HEK293T (cell line): ENCODE data around the gene KIF16B.
"Not testable (repeated sequence)": the region's sequence is repeated elsewhere in the genome, so short reads cannot be mapped to it uniquely, and the experiment has no call there.

Experiments
- CTCF ChIA-PET: fragments of 350-600 bp; formaldehyde crosslinking; extraction: SDS; loops from one replicate; lab custom pipeline; 2021; ENCODE audit warnings: antibody characterized with exemption, inconsistent platforms; lab: Yijun Ruan, JAX
- POLR2A ChIA-PET: fragments of 350-600 bp; formaldehyde crosslinking; extraction: SDS; loops from one replicate; lab custom pipeline; 2020; ENCODE audit warnings: antibody characterized with exemption, inconsistent platforms; lab: Yijun Ruan, JAX
- DNase-seq: peaks from one replicate; pipeline ENCODE4 v3.0.0; 2012; ENCODE audit warnings: mixed read lengths; ENCODE audit errors: extremely low spot score
- ARNT ChIP-seq: fragments of 450-650 bp; IDR thresholded peaks from 2 replicates; pipeline ENCODE4 v1.6.1; 2017; ENCODE audit warnings: mild to moderate bottlenecking
- BHLHE40 ChIP-seq: fragments of 450-650 bp; IDR thresholded peaks from 2 replicates; pipeline ENCODE4 v1.6.1; 2016; ENCODE audit warnings: mild to moderate bottlenecking, moderate library complexity, borderline replicate concordance
- CTBP1 ChIP-seq: fragments of 450-650 bp; IDR thresholded peaks from 2 replicates; pipeline ENCODE4 v1.6.1; 2016; ENCODE audit warnings: borderline replicate concordance
- ELF4 ChIP-seq: fragments of 450-650 bp; IDR thresholded peaks from 2 replicates; pipeline ENCODE4 v1.6.1; 2017; ENCODE audit warnings: antibody characterized with exemption
- FOXA1 ChIP-seq: fragments of 450-650 bp; IDR thresholded peaks from 2 replicates; pipeline ENCODE4 v1.6.1; 2016; ENCODE audit warnings: mild to moderate bottlenecking
- FOXK2 ChIP-seq: fragments of 450-650 bp; IDR thresholded peaks from 2 replicates; pipeline ENCODE4 v1.6.1; 2016; ENCODE audit warnings: mild to moderate bottlenecking
- FOXM1 ChIP-seq: fragments of 450-650 bp; IDR thresholded peaks from 2 replicates; pipeline ENCODE4 v1.6.1; 2017; ENCODE audit warnings: mild to moderate bottlenecking, borderline replicate concordance
- HDGF ChIP-seq: fragments of 450-650 bp; IDR thresholded peaks from 2 replicates; pipeline ENCODE4 v1.6.1; 2017; ENCODE audit warnings: antibody characterized with exemption, borderline replicate concordance
- L3MBTL2 ChIP-seq: fragments of 450-650 bp; conservative IDR thresholded peaks from 2 replicates; pipeline ENCODE4 v1.6.1; 2016; ENCODE audit warnings: mild to moderate bottlenecking
- LEF1 ChIP-seq: fragments of 450-650 bp; IDR thresholded peaks from 2 replicates; pipeline ENCODE4 v1.6.1; 2017; ENCODE audit warnings: mild to moderate bottlenecking, borderline replicate concordance
- NFRKB ChIP-seq: fragments of 450-650 bp; IDR thresholded peaks from 2 replicates; pipeline ENCODE4 v1.6.1; 2016; ENCODE audit warnings: mild to moderate bottlenecking, moderate library complexity
- SP1 ChIP-seq: fragments of 450-650 bp; IDR thresholded peaks from 2 replicates; pipeline ENCODE4 v1.6.1; 2017
- SUZ12 ChIP-seq: fragments of 450-650 bp; IDR thresholded peaks from 2 replicates; pipeline ENCODE4 v1.6.1; 2016; ENCODE audit warnings: mild to moderate bottlenecking
- TARDBP ChIP-seq: fragments of 450-650 bp; IDR thresholded peaks from 2 replicates; pipeline ENCODE4 v1.6.1; 2016
- ZNF384 ChIP-seq: fragments of 450-650 bp; IDR thresholded peaks from 2 replicates; pipeline ENCODE4 v1.6.1; 2016
- TF ChIP-seq, protein P1 (sequence below): fragments of 450-650 bp; IDR thresholded peaks from 2 replicates; pipeline ENCODE4 v1.6.1; 2016

Gene KIF16B

DNA sequence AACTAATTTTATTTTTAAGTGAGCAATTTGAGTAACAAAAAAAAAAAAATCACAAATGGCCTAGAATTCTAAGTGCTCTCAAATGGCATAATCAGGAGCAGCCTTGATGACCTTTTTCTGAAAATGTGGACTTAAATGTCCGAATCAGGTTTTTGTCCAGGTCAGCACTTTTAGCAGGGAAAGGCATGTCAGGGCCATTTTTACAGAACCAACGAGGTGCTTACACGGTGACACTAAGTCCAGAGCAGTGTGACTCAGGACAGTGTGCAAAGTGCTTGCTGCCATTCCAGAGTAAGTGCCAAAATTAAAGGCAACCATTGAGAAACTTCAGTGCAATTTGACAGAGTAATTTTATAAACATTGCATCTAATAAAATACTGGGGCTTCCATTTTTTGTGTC lies 127.8 kb downstream of the KIF16B start:
- ChIA-PET POLR2A (no interaction called here), CTCF (no interaction called here)
- TF ChIP-seq FOXK2 (no peak), ELF4 (no peak), SP1 (no peak), FOXA1 (no peak), NFRKB (no peak), ZNF384 (no peak), BHLHE40 (no peak), ARNT (no peak), CTBP1 (no peak)
- TF ChIP-seq, protein P1, sequence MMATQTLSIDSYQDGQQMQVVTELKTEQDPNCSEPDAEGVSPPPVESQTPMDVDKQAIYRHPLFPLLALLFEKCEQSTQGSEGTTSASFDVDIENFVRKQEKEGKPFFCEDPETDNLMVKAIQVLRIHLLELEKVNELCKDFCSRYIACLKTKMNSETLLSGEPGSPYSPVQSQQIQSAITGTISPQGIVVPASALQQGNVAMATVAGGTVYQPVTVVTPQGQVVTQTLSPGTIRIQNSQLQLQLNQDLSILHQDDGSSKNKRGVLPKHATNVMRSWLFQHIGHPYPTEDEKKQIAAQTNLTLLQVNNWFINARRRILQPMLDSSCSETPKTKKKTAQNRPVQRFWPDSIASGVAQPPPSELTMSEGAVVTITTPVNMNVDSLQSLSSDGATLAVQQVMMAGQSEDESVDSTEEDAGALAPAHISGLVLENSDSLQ, result no peak
- DNase-seq, result no peak

DNA sequence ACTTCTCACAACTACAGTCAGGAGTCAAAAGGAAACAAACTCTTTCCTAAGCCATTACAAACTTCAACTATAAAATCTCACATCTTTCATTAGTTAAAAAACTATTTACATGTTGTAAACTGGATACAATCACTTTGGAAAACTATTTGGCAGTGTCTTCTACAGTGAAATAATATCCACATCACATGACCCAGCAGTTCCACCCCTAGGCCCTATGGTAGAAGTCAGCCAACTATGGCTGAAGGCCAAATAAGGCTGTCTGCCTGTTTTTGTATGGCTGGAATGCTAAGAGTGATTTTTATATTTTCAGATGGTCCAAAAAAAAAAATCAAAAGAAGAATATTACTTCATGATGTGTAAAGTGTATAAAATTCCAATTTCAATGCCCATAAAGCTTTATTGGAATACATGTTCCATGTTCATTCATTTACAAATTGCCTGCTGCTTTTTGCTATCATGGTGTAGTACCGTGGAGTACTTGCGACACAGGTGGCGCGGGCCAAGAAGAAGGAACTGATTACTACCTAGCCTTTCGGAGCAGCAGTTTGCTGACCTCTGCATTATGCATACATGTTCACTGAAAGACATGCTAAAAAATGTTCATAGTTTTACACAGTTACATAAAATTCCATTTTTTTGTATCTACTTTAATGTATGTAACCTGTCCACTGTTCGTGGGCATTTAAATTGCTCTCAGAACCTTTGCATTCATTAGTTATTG lies 129.0 kb downstream of the KIF16B start:
- TF ChIP-seq LEF1 (no peak), L3MBTL2 (no peak), FOXA1 (no peak), FOXM1 (no peak), TARDBP (no peak), ELF4 (no peak), HDGF (no peak), SP1 (no peak), FOXK2 (no peak), NFRKB (no peak), BHLHE40 (no peak)
- no peak for DNase-seq
- POLR2A ChIA-PET, result no interaction called here
- CTCF ChIA-PET, result no interaction called here

DNA sequence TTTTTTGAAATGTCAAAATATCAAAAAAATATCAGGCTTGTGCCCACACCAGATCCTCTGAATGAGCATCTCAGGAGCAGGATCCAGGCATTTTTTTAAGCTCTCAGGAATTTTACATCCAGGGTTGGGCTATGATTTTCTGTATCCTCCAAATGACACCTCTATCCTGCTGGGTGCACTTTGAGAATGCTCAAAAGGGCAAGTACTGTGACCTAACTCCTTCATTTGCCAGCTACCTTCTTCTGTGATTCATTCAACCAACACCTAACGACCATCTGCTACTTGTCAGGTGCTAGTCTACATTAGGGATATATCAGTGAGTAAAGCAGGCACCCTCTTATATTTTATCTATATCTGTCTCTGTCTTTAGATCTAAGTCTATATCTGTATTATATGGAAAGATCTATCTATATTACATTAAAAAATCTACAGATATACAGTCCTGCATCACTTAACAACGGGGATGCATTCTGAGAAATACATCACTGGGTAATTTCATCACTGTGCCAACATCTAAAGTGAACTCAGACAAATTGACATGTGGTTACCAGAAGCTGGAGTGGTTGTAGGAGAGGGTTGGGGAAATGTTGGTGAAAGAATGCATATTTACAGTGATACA lies 131.6 kb downstream of the KIF16B start:
- POLR2A ChIA-PET, result no interaction called here
- no peak for DNase-seq
- CTCF ChIA-PET, result no interaction called here
- TF ChIP-seq FOXK2, result no peak
- TF ChIP-seq HDGF, result no peak
- no peak for TF ChIP-seq FOXM1
- TF ChIP-seq TARDBP, result no peak
- TF ChIP-seq SUZ12, result no peak
- TF ChIP-seq BHLHE40, result no peak
- no peak for TF ChIP-seq FOXA1
- TF ChIP-seq ARNT, result no peak
- TF ChIP-seq CTBP1, result no peak

DNA sequence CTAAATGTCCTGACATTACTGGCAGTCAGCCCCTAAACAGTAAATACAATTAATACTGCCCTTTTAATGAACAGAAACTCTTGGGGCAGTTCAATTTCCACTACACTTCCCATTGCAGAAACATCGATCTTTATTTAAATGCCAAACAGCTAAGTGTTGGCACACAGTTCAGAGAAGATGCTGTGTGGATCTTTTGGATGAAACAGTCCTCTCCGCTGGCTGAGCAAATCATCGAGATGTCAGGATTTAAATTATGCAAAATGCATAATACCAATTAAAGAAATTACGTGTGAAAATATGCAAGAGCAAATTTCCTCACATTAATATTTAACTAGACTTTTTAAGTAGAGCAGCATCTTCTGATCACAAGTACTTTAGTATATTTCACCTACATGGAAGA lies 132.6 kb downstream of the KIF16B start:
- CTCF ChIA-PET, result no interaction called here
- TF ChIP-seq NFRKB (no peak), ARNT (no peak)
- DNase-seq, result no peak
- POLR2A ChIA-PET, result no interaction called here

DNA sequence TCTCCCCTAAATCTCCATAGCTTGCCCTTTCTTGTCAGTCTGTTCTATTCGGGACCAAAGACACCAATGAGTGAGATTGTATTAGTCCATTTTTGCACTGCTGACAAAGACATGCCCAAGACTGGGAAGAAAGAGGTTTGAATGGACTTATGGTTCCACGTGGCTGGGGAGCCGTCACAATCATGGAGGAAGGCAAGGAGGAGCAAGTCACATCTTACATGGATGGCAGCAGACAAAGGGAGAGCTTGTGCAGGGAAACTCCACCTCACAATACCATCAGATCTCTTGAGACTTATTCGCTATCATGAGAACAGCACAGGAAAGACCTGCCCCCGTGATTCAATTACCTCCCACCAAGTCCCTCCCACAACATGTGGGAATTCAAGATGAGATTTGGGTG lies 133.7 kb downstream of the KIF16B start:
- CTCF ChIA-PET, POLR2A ChIA-PET, DNase-seq: not testable (repeated sequence)

DNA sequence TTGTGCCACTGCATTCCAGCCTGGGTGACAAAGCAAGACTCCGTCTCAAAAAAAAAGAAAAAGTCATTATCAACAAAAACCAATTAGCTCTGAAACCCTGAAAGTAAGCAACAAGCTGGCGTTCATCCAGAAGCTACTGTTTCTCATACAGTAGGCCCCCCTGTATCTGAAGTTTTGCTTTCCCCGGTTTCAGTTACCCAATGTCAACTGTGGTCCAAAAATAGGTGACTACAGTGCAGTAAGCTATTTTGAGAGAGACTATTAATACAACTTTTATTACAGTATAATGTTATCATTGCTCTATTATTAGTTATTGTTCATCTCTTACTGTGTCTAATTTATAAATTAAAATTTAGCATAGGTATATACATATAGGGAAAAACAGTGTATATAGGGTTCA lies 135.1 kb downstream of the KIF16B start:
- TF ChIP-seq, protein P1, result no peak
- TF ChIP-seq SUZ12 (no peak), FOXK2 (no peak), ELF4 (no peak), LEF1 (no peak), FOXA1 (no peak), HDGF (no peak), BHLHE40 (no peak), ZNF384 (no peak), ARNT (no peak), SP1 (no peak), CTBP1 (no peak), FOXM1 (no peak), TARDBP (no peak), NFRKB (no peak), L3MBTL2 (no peak)
- ChIA-PET POLR2A (no interaction called here), CTCF (no interaction called here)
- no peak for DNase-seq

DNA sequence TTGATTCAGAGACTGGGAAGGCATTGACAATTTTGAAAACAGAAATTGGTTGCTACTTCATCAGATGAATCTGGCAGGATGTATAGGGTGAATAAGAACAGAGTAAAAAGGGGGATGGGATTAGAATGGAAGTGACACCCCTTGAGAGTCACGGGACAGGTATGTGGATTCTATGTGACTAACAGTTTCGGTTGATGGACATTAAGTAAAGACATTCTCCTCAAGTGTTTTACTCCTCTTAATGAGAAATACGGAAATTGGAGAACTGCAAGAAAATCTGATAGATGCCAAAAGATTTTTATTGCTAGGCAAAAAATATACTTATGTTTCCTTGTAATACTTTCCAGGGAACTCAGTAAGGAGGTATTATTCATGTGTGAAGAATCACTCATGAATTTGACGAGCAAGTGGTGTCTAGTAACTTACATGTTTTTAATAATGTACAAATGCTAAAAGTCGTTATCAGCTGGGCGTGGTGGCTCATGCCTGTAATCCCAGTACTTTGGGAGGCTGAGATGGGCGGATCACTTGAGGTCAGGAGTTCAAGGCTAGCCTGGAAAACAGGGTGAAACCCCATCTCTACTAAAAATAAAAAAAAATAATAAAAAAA lies 135.8 kb downstream of the KIF16B start:
- CTCF ChIA-PET, result interaction anchor here (0.7 kb wide), 1 partner anchor 159 kb away, joined by 3 read pairs; no protein-coding TSS in a partner anchor
- POLR2A ChIA-PET, result no interaction called here
- TF ChIP-seq, protein P1, result no peak
- TF ChIP-seq SP1, result no peak
- no peak for TF ChIP-seq ARNT
- TF ChIP-seq L3MBTL2, result no peak
- TF ChIP-seq FOXM1, result no peak
- TF ChIP-seq CTBP1, result no peak
- TF ChIP-seq TARDBP, result no peak
- no peak for TF ChIP-seq BHLHE40
- TF ChIP-seq FOXK2, result no peak
- DNase-seq, result no peak
